HepG2 (cell line): ENCODE data around the gene NFE2. TPM values are rescaled to one million over a fixed set of nuclear protein-coding genes. Genes with fewer than 3 reads are reported as not detected.

Experiments
- ELK4 ChIP-seq: sonication (generic); formaldehyde crosslinking; IDR thresholded peaks from 2 replicates; pipeline ENCODE4 v1.9.0; 2021; ENCODE audit warnings: missing genetic modification reagents, borderline replicate concordance
- FOXO1 ChIP-seq: sonication (generic); formaldehyde crosslinking; IDR thresholded peaks from 2 replicates; pipeline ENCODE4 v1.4.0; 2020; ENCODE audit warnings: missing genetic modification reagents
- JARID2 ChIP-seq: sonication (generic); formaldehyde crosslinking; IDR thresholded peaks from 2 replicates; pipeline ENCODE4 v1.8.1; 2023; ENCODE audit warnings: missing genetic modification reagents, inconsistent platforms; ENCODE audit not compliant: insufficient replicate concordance
- NCOA5 ChIP-seq: sonication (generic); formaldehyde crosslinking; IDR thresholded peaks from 2 replicates; pipeline ENCODE4 v1.4.0; 2020; ENCODE audit warnings: missing genetic modification reagents
- NR2F2 ChIP-seq: IDR thresholded peaks from 2 replicates; pipeline ENCODE4 v1.6.1; 2012; ENCODE audit warnings: low read depth, inconsistent platforms, borderline replicate concordance
- PBX3 ChIP-seq: sonication (generic); formaldehyde crosslinking; IDR thresholded peaks from 2 replicates; pipeline ENCODE4 v1.8.1; 2023; ENCODE audit warnings: missing genetic modification reagents, inconsistent platforms, borderline replicate concordance
- SALL2 ChIP-seq: sonication (generic); formaldehyde crosslinking; IDR thresholded peaks from 2 replicates; pipeline ENCODE4 v1.8.1; 2023; ENCODE audit warnings: mild to moderate bottlenecking, missing genetic modification reagents, inconsistent platforms
- TRAFD1 ChIP-seq: sonication (generic); formaldehyde crosslinking; IDR thresholded peaks from 2 replicates; pipeline ENCODE4 v1.5.1; 2020; ENCODE audit warnings: missing genetic modification reagents, mild to moderate bottlenecking, borderline replicate concordance
- UBTF ChIP-seq: sonication (generic); formaldehyde crosslinking; IDR thresholded peaks from 2 replicates; pipeline ENCODE4 v1.4.0; 2020; ENCODE audit warnings: mild to moderate bottlenecking, missing genetic modification reagents
- ZBTB1 ChIP-seq: sonication (generic); formaldehyde crosslinking; IDR thresholded peaks from 2 replicates; pipeline ENCODE4 v1.4.0; 2020; ENCODE audit warnings: missing genetic modification reagents, borderline replicate concordance
- ZBTB14 ChIP-seq: sonication (generic); formaldehyde crosslinking; IDR thresholded peaks from 2 replicates; pipeline ENCODE4 v1.4.0; 2020; ENCODE audit warnings: missing genetic modification reagents
- ZFP36L1 ChIP-seq: sonication (generic); formaldehyde crosslinking; IDR thresholded peaks from 2 replicates; pipeline ENCODE4 v1.8.0; 2022; ENCODE audit warnings: mild to moderate bottlenecking, missing genetic modification reagents, moderate library complexity
- ZNF234 ChIP-seq: sonication (generic); formaldehyde crosslinking; conservative IDR thresholded peaks from 2 replicates; pipeline ENCODE4 v1.5.1; 2020; ENCODE audit warnings: mild to moderate bottlenecking, missing genetic modification reagents
- ZNF552 ChIP-seq: sonication (generic); formaldehyde crosslinking; IDR thresholded peaks from 2 replicates; pipeline ENCODE4 v1.9.0; 2022; ENCODE audit warnings: missing genetic modification reagents, mild to moderate bottlenecking, borderline replicate concordance
- ZNF770 ChIP-seq: sonication (generic); formaldehyde crosslinking; IDR thresholded peaks from 2 replicates; pipeline ENCODE4 v1.5.0; 2020; ENCODE audit warnings: mild to moderate bottlenecking, missing genetic modification reagents
- polyA plus RNA-seq, 8 experiments: library from polyadenylated mRNA; depleted of rRNA in 3 of 8; stranded (reverse) in 7 of 8; unstranded in 1 of 8; fragments of >200 nt; fragmentation: Illumina TruSeq in 4 of 8; extraction: Trizol in 4 of 8; gene quantifications; 2 replicates each; pipeline versions ENCODE4 v1.2.1 to v1.2.3, GENCODE V29; 2011 to 2016; ENCODE audit warnings: low read depth in 4 of 8, missing spikeins in 1 of 8, mixed read lengths in 1 of 8; ENCODE audit not compliant: insufficient read depth in 1 of 8
- total RNA-seq, 5 experiments: library from RNA; depleted of rRNA; stranded (reverse); fragments of >200 nt; fragmentation: Illumina TruSeq; extraction: Trizol; gene quantifications; 2 replicates each; pipeline ENCODE4 v1.2.3, GENCODE V29; 2016; ENCODE audit warnings: low read depth in 1 of 5

Gene NFE2
- total and polyA plus RNA-seq, 2 of the 13 experiments (the other 11 are each of a cell fraction or from before 2014, with no cell fraction given) = 4.5 to 7.8 TPM

- TF ChIP-seq ZBTB14 (CRISPR knock-in tag) = 0 out of 2 replicates have a peak, but pooled peaks have one; percentile 20
- peak; percentile 79; the same call in 1 of the 2 replicates for TF ChIP-seq ZBTB1 (CRISPR knock-in tag)
- no peak for TF ChIP-seq ZFP36L1 (CRISPR knock-in tag)
- no peak for TF ChIP-seq FOXO1 (CRISPR knock-in tag)
- peak; percentile 90 for TF ChIP-seq SALL2 (CRISPR knock-in tag)
- peak; percentile 54 for TF ChIP-seq UBTF (CRISPR knock-in tag)
- TF ChIP-seq PBX3 (CRISPR knock-in tag) = no peak; the same call in 1 of the 2 replicates
- 0 out of 2 replicates have a peak, but pooled peaks have one; percentile 4 for TF ChIP-seq ZNF234 (CRISPR knock-in tag)
- no peak for TF ChIP-seq NCOA5 (CRISPR knock-in tag)
- TF ChIP-seq ZNF552 (CRISPR knock-in tag) = no peak
- TF ChIP-seq NR2F2 = no peak
- TF ChIP-seq JARID2 = no peak
- no peak for TF ChIP-seq ELK4
- no peak for TF ChIP-seq ZNF770 (CRISPR knock-in tag)
- 0 out of 2 replicates have a peak, but pooled peaks have one; percentile 47 for TF ChIP-seq TRAFD1 (CRISPR knock-in tag)
Observed at GRCh38 chr12:54280468-54281260, 20.2 kb downstream of the NFE2 start, which contains the start of gene HNRNPA1 (continued).
